A549 (cell line): ENCODE results near the gene S100A1.

ENCODE experiments used
- CEBPB ChIP-seq, 2 experiments: fragments of >200 bp in 1 of 2; sonication (Bioruptor Twin) in 1 of 2; formaldehyde crosslinking in 1 of 2; IDR thresholded peaks; 2 replicates each; pipeline ENCODE4 v1.6.1; 2012 to 2016
- CTCF ChIP-seq: fragments of >200 bp; sonication (Bioruptor Twin); formaldehyde crosslinking; IDR thresholded peaks from 3 replicates; pipeline ENCODE4 v1.5.1; 2016
- EP300 ChIP-seq, 2 experiments: fragments of >200 bp; sonication (Bioruptor Twin); formaldehyde crosslinking; IDR thresholded peaks; 2 replicates in 1 of 2; 3 replicates in 1 of 2; pipeline ENCODE4 v1.6.1; 2016 to 2017
- HOXB13 ChIP-seq: fragments of 250-450 bp; sonication (Bioruptor Pico); IDR thresholded peaks from 2 replicates; pipeline ENCODE4 v1.5.0; 2020; ENCODE audit warnings: low read depth, mild to moderate bottlenecking, moderate library complexity
- JUN ChIP-seq, 2 experiments: fragments of >200 bp; sonication (Bioruptor Twin); formaldehyde crosslinking; IDR thresholded peaks; 2 replicates in 1 of 2; 3 replicates in 1 of 2; pipeline ENCODE4 v1.6.1; 2016 to 2017
- NFE2L2 ChIP-seq: fragments of 150-350 bp; conservative IDR thresholded peaks from 2 replicates; pipeline ENCODE4 v1.6.1; 2014; ENCODE audit warnings: low read length
- NR3C1 ChIP-seq: fragments of >200 bp; sonication (Bioruptor Twin); formaldehyde crosslinking; IDR thresholded peaks from 3 replicates; pipeline ENCODE4 v1.6.1; 2017
- RFX5 ChIP-seq: fragments of 450-650 bp; IDR thresholded peaks from 2 replicates; pipeline ENCODE4 v1.7.1; 2014; ENCODE audit warnings: antibody characterized with exemption, mild to moderate bottlenecking, moderate library complexity
- SMC3 ChIP-seq: fragments of >200 bp; sonication (Bioruptor Twin); formaldehyde crosslinking; IDR thresholded peaks from 3 replicates; pipeline ENCODE4 v1.6.1; 2018; ENCODE audit warnings: inconsistent platforms
- SREBF2 ChIP-seq: fragments of 450-650 bp; IDR thresholded peaks from 2 replicates; pipeline ENCODE4 v1.6.1; 2014; ENCODE audit warnings: mild to moderate bottlenecking, moderate library complexity

- no peak for TF ChIP-seq NR3C1
- no peak for TF ChIP-seq EP300 (IDR thresholded peaks at IDR 0.05)
- no peak for TF ChIP-seq CTCF
- TF ChIP-seq CEBPB (IDR thresholded peaks at IDR 0.05): no peak
- no peak for TF ChIP-seq JUN (IDR thresholded peaks at IDR 0.05)
- no peak for TF ChIP-seq SREBF2
- TF ChIP-seq SMC3: no peak
- no peak for TF ChIP-seq RFX5
- TF ChIP-seq NFE2L2: no peak
- no peak for TF ChIP-seq HOXB13 (CRISPR knock-in tag)
Measured at GRCh38 chr1:153680120-153680403, 51.8 kb downstream of the S100A1 start.
